Mammary epithelial cell (primary cell): ENCODE measurements around the gene CCL21.

Source experiments
- EZH2 ChIP-seq: IDR thresholded peaks from 2 replicates; pipeline ENCODE4 v1.6.1; 2012; ENCODE audit warnings: low read length, inconsistent platforms, borderline replicate concordance
- TF ChIP-seq, protein P1 (sequence below), 2 donors: IDR thresholded peaks in 1 of 2; conservative IDR thresholded peaks in 1 of 2; 2 replicates each; pipeline ENCODE4 v1.5.1; 2011 to 2012; ENCODE audit warnings: inconsistent platforms in 2 of 2, low read length in 2 of 2, mild to moderate bottlenecking in 2 of 2, control low read depth in 1 of 2, low read depth in 1 of 2; ENCODE audit not compliant: insufficient read depth in 1 of 2; ENCODE audit errors: extremely low read depth in 1 of 2

DNA sequence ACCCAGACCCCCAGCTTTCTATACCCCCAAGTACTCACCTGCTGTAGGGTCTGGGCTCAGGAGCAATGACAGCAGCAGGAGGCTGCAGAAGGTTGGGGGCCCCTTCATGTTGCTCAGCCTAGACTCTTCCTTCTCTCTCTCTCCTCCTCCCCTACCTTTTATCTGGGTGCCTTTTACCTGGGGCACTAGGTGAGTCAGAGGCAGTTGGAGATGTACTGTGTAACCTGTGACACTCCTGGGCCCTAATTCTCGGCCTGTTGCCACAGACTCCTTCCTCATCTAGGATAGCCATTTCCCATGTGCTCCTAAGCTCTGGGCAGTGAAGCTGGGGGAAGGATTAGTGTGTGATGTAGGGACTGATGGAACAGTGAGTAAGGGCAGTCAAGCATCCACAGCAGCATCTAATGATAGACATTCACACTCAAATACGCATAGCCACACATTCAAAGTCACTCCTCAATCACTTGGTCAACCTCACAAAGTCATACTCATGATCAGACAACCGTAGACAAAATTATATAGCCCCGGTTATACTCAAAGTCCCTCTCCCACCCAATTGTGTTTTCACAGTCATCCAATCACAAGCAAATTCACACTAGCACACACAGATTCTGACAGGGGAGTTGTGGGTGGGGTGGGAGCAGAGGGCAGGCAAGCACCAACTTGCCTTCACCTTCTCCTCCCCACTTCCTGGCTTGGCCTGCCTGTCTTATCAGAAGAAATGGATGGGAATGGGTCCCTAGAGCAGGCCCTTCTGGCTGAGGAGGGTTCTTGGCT is 47.2 kb downstream of the CCL21 start, which contains the start of gene CCL27:
- TF ChIP-seq, protein P1, sequence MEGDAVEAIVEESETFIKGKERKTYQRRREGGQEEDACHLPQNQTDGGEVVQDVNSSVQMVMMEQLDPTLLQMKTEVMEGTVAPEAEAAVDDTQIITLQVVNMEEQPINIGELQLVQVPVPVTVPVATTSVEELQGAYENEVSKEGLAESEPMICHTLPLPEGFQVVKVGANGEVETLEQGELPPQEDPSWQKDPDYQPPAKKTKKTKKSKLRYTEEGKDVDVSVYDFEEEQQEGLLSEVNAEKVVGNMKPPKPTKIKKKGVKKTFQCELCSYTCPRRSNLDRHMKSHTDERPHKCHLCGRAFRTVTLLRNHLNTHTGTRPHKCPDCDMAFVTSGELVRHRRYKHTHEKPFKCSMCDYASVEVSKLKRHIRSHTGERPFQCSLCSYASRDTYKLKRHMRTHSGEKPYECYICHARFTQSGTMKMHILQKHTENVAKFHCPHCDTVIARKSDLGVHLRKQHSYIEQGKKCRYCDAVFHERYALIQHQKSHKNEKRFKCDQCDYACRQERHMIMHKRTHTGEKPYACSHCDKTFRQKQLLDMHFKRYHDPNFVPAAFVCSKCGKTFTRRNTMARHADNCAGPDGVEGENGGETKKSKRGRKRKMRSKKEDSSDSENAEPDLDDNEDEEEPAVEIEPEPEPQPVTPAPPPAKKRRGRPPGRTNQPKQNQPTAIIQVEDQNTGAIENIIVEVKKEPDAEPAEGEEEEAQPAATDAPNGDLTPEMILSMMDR (conservative IDR thresholded peaks at IDR 0.05 in 1 of 2, IDR thresholded peaks at IDR 0.05 in 1 of 2; ENCODE audit: extremely low read depth in 1 of 2, insufficient read depth in 1 of 2, low read depth in 1 of 2, low read length in 2 of 2), result no peak
- TF ChIP-seq EZH2, result no peak
